Measurements from ENCODE around the gene SPATA31E1. TPM values are rescaled to one million over a fixed set of nuclear protein-coding genes. Genes with fewer than 3 reads are reported as not detected.

The SPATA31E1 gene
- polyA plus RNA-seq, 1 donor (not counting 4 experiments of a cell fraction or from before 2014, with no cell fraction given) = not detected

- TF ChIP-seq EZH2 (IDR thresholded peaks at IDR 0.05; ENCODE audit: low read length) = no peak
- no peak for TF ChIP-seq CTCF (optimal IDR thresholded peaks at IDR 0.05 in 1 of 3, IDR thresholded peaks at IDR 0.05 in 1 of 3, conservative IDR thresholded peaks at IDR 0.05 in 1 of 3; ENCODE audit: extremely low read depth in 1 of 3, insufficient read depth in 2 of 3, low read length in 3 of 3)
- Histone ChIP-seq H3K4me3 (ENCODE audit: control insufficient read depth in 2 of 3, extremely low read depth in 1 of 3, insufficient read depth in 2 of 3, low read depth in 1 of 3, low read length in 3 of 3) (no peak overlapping the region), H3K27ac (ENCODE audit: control insufficient read depth, insufficient read depth, low read length) (no peak overlapping the region), H3K36me3 (ENCODE audit: control insufficient read depth in 2 of 2, extremely low read depth in 1 of 2, insufficient read depth in 2 of 2, low read length in 2 of 2) (no peaks in the 10 kb centered on the region), H3K79me2 (ENCODE audit: control insufficient read depth, insufficient read depth, low read length) (no peaks in the 10 kb centered on the region), H3K4me2 (ENCODE audit: control insufficient read depth, extremely low read depth, insufficient read depth, low read depth, low read length) (no peak overlapping the region), H3K4me1 (ENCODE audit: control insufficient read depth, extremely low read depth, insufficient read depth, low read length) (no peaks in the 10 kb centered on the region), H3K9ac (ENCODE audit: control insufficient read depth, extremely low read depth, insufficient read depth, low read length) (no peak overlapping the region), H3K27me3 (ENCODE audit: control insufficient read depth, extremely low read depth, insufficient read depth, low read length) (peaks cover 3% of the 10 kb centered on the region), H3K9me1 (ENCODE audit: control insufficient read depth, extremely low read depth, insufficient read depth, low read length) (no peaks in the 10 kb centered on the region), H3K9me3 (ENCODE audit: control insufficient read depth, low read depth, low read length) (no peaks in the 10 kb centered on the region), H4K20me1 (ENCODE audit: control insufficient read depth, extremely low read depth, insufficient read depth, low read length) (no peaks in the 10 kb centered on the region), H2AFZ (ENCODE audit: control insufficient read depth, low read length) (no peak overlapping the region)
- dilution Hi-C loops (cut with MboI; ENCODE audit: extremely low pct_ligation_motif_present, low sequenced_read_pairs) = no loop called here
- no peak for DNase-seq (ENCODE audit: low read depth, low spot score)
- no peak for FAIRE-seq
These were observed 7.6 kb upstream of the SPATA31E1 start for GRCh38 chr9:87875060-87875459.

- Histone ChIP-seq H3K4me1 (ENCODE audit: control insufficient read depth, extremely low read depth, insufficient read depth, low read length) (no peaks in the 10 kb centered on the region), H3K9me1 (ENCODE audit: control insufficient read depth, extremely low read depth, insufficient read depth, low read length) (no peaks in the 10 kb centered on the region), H3K36me3 (ENCODE audit: control insufficient read depth in 2 of 2, extremely low read depth in 1 of 2, insufficient read depth in 2 of 2, low read length in 2 of 2) (no peaks in the 10 kb centered on the region), H3K9me3 (ENCODE audit: control insufficient read depth, low read depth, low read length) (no peaks in the 10 kb centered on the region), H3K27ac (ENCODE audit: control insufficient read depth, insufficient read depth, low read length) (no peak overlapping the region), H3K4me3 (ENCODE audit: control insufficient read depth in 2 of 3, extremely low read depth in 1 of 3, insufficient read depth in 2 of 3, low read depth in 1 of 3, low read length in 3 of 3) (no peak overlapping the region), H3K4me2 (ENCODE audit: control insufficient read depth, extremely low read depth, insufficient read depth, low read depth, low read length) (no peak overlapping the region), H4K20me1 (ENCODE audit: control insufficient read depth, extremely low read depth, insufficient read depth, low read length) (no peaks in the 10 kb centered on the region), H2AFZ (ENCODE audit: control insufficient read depth, low read length) (no peak overlapping the region), H3K79me2 (ENCODE audit: control insufficient read depth, insufficient read depth, low read length) (no peaks in the 10 kb centered on the region), H3K27me3 (ENCODE audit: control insufficient read depth, extremely low read depth, insufficient read depth, low read length) (peaks cover 3% of the 10 kb centered on the region), H3K9ac (ENCODE audit: control insufficient read depth, extremely low read depth, insufficient read depth, low read length) (no peak overlapping the region)
- TF ChIP-seq CTCF (optimal IDR thresholded peaks at IDR 0.05 in 1 of 3, IDR thresholded peaks at IDR 0.05 in 1 of 3, conservative IDR thresholded peaks at IDR 0.05 in 1 of 3; ENCODE audit: extremely low read depth in 1 of 3, insufficient read depth in 2 of 3, low read length in 3 of 3) (no peak), EZH2 (IDR thresholded peaks at IDR 0.05; ENCODE audit: low read length) (no peak)
- dilution Hi-C loops (cut with MboI; ENCODE audit: extremely low pct_ligation_motif_present, low sequenced_read_pairs) = no loop called here
- no peak for DNase-seq (ENCODE audit: low read depth, low spot score)
- no peak for FAIRE-seq
These were observed 6.7 kb upstream of the SPATA31E1 start for GRCh38 chr9:87875831-87876545.
